Testis (tissue), 2 donors: ENCODE data around the gene SPI1.

Source experiments
- POLR2A ChIP-seq: fragments of 450-650 bp; IDR thresholded peaks from one replicate; pipeline ENCODE4 v1.6.1; 2017; ENCODE audit warnings: antibody characterized with exemption, mild to moderate bottlenecking, moderate library complexity
- TF ChIP-seq, protein P1 (sequence below), 3 experiments: fragments of 450-650 bp in 2 of 3; fragments of 200-600 bp in 1 of 3; sonication (generic) in 1 of 3; IDR thresholded peaks; one replicate each; pipeline ENCODE4 v1.5.1; 2016 to 2019; ENCODE audit warnings: antibody characterized with exemption in 3 of 3, mild to moderate bottlenecking in 2 of 3, moderate library complexity in 1 of 3

DNA sequence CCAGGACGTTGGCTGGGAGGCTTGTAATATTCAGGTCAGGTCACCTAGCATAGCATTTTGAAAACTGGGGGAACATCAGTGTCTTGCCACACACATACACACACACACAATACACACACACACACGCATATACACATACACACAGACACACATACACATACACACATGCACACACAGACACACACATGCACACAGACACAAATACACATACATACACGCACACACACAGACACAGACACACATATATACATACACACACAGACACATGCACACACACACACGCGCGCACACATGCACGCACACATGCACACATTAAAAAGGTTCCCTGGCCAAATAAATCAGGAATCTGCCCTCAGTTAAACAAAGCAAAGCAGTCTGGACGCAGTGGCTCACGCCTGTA lies 38.3 kb downstream of the SPI1 start:
- TF ChIP-seq, protein P1, sequence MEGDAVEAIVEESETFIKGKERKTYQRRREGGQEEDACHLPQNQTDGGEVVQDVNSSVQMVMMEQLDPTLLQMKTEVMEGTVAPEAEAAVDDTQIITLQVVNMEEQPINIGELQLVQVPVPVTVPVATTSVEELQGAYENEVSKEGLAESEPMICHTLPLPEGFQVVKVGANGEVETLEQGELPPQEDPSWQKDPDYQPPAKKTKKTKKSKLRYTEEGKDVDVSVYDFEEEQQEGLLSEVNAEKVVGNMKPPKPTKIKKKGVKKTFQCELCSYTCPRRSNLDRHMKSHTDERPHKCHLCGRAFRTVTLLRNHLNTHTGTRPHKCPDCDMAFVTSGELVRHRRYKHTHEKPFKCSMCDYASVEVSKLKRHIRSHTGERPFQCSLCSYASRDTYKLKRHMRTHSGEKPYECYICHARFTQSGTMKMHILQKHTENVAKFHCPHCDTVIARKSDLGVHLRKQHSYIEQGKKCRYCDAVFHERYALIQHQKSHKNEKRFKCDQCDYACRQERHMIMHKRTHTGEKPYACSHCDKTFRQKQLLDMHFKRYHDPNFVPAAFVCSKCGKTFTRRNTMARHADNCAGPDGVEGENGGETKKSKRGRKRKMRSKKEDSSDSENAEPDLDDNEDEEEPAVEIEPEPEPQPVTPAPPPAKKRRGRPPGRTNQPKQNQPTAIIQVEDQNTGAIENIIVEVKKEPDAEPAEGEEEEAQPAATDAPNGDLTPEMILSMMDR (IDR thresholded peaks at IDR 0.05): no peak
- no peak for TF ChIP-seq POLR2A
